ENCODE data around the gene ANKZF1. TPM values are rescaled to one million over a fixed set of nuclear protein-coding genes. Genes with fewer than 3 reads are reported as not detected.
"Not testable (repeated sequence)": the region's sequence is repeated elsewhere in the genome, so short reads cannot be mapped to it uniquely, and the experiment has no call there.

ANKZF1 gene
- total RNA-seq, 1 experiment from 2014 or later = 56.9 TPM

DNA sequence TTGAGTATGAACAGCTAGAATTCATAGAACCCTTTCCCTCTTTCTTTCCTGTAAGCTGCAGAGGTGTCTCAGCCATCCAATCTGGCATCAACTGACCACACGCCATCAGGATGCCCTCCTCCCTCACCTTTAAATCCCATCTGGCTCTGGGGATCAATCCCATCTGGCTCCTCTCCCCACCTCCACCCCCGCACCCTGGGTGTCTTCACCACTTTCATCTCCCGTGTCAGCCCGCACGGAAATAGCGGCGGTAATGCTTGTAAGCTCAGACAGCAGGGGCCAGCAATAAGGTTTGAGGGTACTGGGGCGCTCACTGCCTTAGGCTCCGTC is 22.9 kb downstream of the ANKZF1 start:
- peak; percentile 56 for DNase-seq
- Histone ChIP-seq H3K4me3 (ENCODE audit: insufficient read depth, low read depth, low read length) (peak overlapping the region; percentile 41), H3K36me3 (replicated peaks; ENCODE audit: control insufficient read depth, insufficient read depth, low read length) (peaks cover 5% of the 10 kb centered on the region), H3K27me3 (ENCODE audit: control insufficient read depth, insufficient read depth, low read length) (peaks cover 46% of the 10 kb centered on the region)

- peak; percentile 89 for DNase-seq
- peaks cover 3% of the 10 kb centered on the region for H3K36me3 ChIP-seq (replicated peaks; ENCODE audit: control insufficient read depth, insufficient read depth, low read length)
- peak within 1 kb of the TSS; percentile 43 for H3K4me3 ChIP-seq (ENCODE audit: insufficient read depth, low read depth, low read length)
- peaks cover 46% of the 10 kb centered on the region for H3K27me3 ChIP-seq (ENCODE audit: control insufficient read depth, insufficient read depth, low read length)
These were observed 23.5 kb downstream of the ANKZF1 start, which contains the start of gene TUBA4B for GRCh38 chr2:219252900-219253752. TSS of gene TUBA4B (plus strand) at chr2:219253243. CDS start at chr2:219253408, 165 bp downstream.

DNA sequence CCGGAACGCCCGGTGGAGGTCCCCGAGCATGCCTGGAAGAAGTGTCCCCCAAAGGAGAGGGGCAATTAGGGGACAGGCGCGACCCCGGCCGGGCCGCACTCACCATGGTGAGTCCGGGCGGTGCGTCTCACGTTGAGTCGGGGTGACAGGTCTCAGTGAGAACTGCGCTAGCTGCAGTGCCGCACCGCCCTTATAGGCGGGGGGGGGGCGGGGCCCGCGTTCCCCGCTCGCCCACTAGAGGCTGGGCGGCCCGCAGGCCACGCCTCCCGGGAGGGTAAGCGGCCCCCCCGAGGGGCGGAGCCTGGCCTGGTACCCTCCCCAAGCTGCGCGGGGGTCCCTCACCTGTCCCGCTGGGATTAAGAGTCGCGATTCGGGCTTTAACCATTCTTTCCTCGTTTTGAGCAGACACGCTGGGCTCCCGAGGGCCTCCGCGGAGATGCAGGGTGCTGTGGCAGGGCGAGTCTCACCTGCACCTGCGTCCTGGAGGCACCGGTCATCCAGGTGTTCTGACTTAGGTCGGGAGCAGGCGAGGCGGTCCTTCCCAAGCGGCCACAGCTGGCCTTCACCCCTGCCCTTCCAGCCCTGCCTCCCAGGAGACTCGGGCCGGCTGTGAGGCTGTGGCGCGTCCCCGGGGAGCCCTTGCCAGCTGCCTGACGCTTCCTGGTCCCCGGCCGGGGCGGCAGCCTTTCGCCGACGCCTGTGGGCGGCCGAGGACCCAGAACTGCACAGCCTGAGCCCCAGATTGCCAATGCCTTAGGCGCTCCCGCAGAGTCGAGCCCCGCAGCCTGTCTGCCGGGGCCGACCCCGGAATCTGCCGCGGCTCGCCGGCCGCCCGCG is 24.4 kb downstream of the ANKZF1 start, which contains the start of gene TUBA4A:
TSS of gene TUBA4A (minus strand) at position 166 of the 837 bp plus-strand sequence. CDS start at position 106, 60 bp downstream.
- Histone ChIP-seq H3K4me3 (ENCODE audit: insufficient read depth, low read depth, low read length) (peak within 1 kb of the TSS; percentile 43), H3K36me3 (replicated peaks; ENCODE audit: control insufficient read depth, insufficient read depth, low read length) (peaks cover 2% of the 10 kb centered on the region), H3K27me3 (ENCODE audit: control insufficient read depth, insufficient read depth, low read length) (peaks cover 46% of the 10 kb centered on the region)
- peak; percentile 100 for DNase-seq

- DNase-seq = peak; percentile 43
- H3K27me3 ChIP-seq (ENCODE audit: control insufficient read depth, insufficient read depth, low read length) = peaks cover 47% of the 10 kb centered on the region
These were observed 25.1 kb downstream of the ANKZF1 start for GRCh38 chr2:219254590-219255201.

GRCh38 chr2:219258942-219259341 is 29.3 kb downstream of the ANKZF1 start:
- not testable (repeated sequence) for H3K36me3 ChIP-seq (replicated peaks; ENCODE audit: control insufficient read depth, insufficient read depth, low read length); H3K4me3 ChIP-seq (ENCODE audit: insufficient read depth, low read depth, low read length); DNase-seq
- peaks cover 33% of the 10 kb centered on the region for H3K27me3 ChIP-seq (ENCODE audit: control insufficient read depth, insufficient read depth, low read length)

More at GRCh38 chr2:219254590-219255201, 25.1 kb downstream of the ANKZF1 start:
- H3K36me3 ChIP-seq (replicated peaks; ENCODE audit: control insufficient read depth, insufficient read depth, low read length) = peaks cover 1% of the 10 kb centered on the region
- peak overlapping the region; percentile 43; the same call in 1 of the 2 replicates for H3K4me3 ChIP-seq (ENCODE audit: insufficient read depth, low read depth, low read length)

DNA sequence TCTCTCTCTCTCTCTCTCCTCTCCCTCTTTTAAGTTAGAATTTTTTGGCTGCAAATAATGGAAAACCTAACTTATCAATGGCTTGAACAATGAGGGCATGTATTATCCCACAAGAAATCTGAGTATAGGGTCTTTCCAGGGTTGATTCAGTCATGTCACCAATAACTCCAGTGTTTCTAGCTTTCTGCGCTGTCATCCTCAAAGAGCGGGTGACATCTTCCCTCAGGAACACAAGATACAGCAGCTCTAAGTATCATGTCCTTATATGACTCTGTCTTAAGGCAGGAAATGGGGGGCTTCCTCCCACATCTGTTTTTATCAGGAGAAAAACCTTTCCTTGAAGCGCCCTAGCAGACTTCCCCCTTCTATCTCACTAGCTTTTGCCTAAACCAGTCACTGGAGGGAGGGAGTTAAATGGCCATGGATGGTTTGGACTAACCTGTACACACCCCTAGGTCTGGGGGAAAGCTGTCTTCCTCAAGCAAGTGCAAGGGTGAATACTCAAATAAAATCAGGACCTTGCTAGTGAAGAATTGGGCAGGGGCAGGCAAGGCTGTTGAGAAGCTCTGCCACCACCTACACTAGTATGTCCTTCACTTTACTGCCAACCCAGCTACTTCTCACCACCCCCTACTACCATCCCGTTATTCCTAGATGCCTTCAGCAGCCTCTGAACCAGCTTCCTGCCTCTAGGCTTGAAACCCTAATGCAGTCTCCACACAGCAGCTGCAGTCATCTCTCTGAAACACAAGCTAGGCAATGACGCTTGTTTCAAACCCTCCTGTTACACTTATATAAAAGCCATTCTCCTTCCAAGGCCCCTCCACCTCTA is 31.6 kb downstream of the ANKZF1 start:
- Histone ChIP-seq H3K36me3 (replicated peaks; ENCODE audit: control insufficient read depth, insufficient read depth, low read length) (no peaks in the 10 kb centered on the region), H3K4me3 (ENCODE audit: insufficient read depth, low read depth, low read length) (no peak overlapping the region), H3K27me3 (ENCODE audit: control insufficient read depth, insufficient read depth, low read length) (peaks cover 10% of the 10 kb centered on the region)
- no peak for DNase-seq

DNA sequence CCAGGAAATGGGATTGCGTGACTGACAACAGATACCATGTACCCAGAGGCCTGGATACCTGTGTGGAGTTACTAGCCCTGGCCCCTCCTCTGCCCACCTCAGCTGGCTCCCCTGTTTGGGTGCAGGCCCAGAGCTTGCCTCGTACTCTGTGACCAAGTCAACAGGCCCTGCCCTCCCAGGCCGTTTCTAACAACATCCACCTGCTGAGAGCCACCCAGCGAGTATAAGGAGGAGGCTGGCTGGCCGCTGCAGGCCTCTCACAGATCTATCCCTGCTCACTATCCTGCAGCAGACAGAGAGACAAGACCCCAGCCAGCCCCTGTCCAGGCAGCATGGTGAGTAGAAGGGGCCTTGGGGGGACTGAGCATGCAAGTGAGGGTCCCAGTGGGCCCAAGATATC is 36.6 kb downstream of the ANKZF1 start:
- H3K4me3 ChIP-seq (ENCODE audit: insufficient read depth, low read depth, low read length) = no peak overlapping the region
- H3K27me3 ChIP-seq (ENCODE audit: control insufficient read depth, insufficient read depth, low read length) = peaks cover 4% of the 10 kb centered on the region; the same call in 1 of the 2 replicates
- H3K36me3 ChIP-seq (replicated peaks; ENCODE audit: control insufficient read depth, insufficient read depth, low read length) = no peaks in the 10 kb centered on the region
- DNase-seq = no peak

DNA sequence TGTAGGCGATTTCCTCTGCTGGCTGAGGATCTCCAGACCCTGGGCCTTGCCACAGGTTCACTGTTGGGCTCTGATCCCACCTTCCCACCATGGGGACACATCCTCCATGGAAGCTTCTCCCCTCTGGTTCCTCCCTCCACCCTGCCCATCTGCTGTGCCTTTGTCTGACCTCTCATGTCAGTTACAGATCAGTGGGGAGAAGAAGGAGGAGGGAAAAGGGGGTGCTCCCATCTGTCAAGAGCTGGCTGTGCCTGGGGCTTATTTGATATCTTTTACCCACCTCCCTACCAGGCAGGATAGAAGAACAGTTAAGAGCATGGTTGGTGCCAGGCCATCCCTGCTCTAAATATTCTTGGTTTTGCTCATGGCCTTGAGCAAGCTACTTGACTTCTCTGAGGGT is 37.3 kb downstream of the ANKZF1 start:
- no peaks in the 10 kb centered on the region for H3K36me3 ChIP-seq (replicated peaks; ENCODE audit: control insufficient read depth, insufficient read depth, low read length)
- peak; percentile 4 for DNase-seq
- H3K27me3 ChIP-seq (ENCODE audit: control insufficient read depth, insufficient read depth, low read length) = peaks cover 2% of the 10 kb centered on the region; the same call in 1 of the 2 replicates
- no peak overlapping the region for H3K4me3 ChIP-seq (ENCODE audit: insufficient read depth, low read depth, low read length)

- Histone ChIP-seq H3K27me3 (ENCODE audit: control insufficient read depth, insufficient read depth, low read length) (peaks cover 2% of the 10 kb centered on the region; the same call in 1 of the 2 replicates), H3K4me3 (ENCODE audit: insufficient read depth, low read depth, low read length) (no peak overlapping the region), H3K36me3 (replicated peaks; ENCODE audit: control insufficient read depth, insufficient read depth, low read length) (no peaks in the 10 kb centered on the region)
- DNase-seq = no peak
These were observed 38.7 kb downstream of the ANKZF1 start for GRCh38 chr2:219268294-219268693.

DNA sequence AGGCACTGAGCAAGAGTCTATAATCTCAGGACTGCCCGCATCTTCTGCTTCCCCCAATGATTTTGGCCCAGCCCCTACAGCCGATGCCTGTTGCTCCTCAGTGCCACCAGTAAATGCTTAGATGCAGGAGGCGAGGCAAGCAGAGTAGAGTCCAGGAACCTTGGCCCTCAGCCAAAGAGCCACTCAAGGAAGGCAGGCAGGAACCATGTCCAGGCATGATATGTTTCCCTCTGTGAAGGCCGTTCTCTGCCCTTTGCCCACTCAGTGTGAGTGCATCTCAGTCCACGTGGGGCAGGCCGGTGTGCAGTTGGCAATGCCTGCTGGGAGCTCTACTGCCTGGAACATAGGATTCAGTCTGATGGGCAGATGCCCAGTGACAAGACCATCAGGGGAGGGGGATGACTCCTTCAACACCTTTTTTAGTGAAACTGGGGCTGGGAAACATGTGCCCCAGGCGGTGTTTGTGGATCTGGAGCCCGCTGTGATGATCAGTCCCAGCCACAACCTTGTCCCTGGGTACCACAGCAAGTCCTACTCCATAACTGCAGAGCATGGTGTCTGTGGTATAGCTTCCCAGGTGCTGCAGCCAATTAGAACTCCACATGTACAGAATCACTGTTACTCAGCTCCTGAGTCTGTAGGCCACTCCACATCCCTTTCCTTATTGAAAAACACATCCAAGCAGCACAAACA is 39.9 kb downstream of the ANKZF1 start:
- H3K27me3 ChIP-seq (ENCODE audit: control insufficient read depth, insufficient read depth, low read length) = peaks cover 2% of the 10 kb centered on the region; the same call in 1 of the 2 replicates
- DNase-seq = no peak
- H3K4me3 ChIP-seq (ENCODE audit: insufficient read depth, low read depth, low read length) = no peak overlapping the region
- H3K36me3 ChIP-seq (replicated peaks; ENCODE audit: control insufficient read depth, insufficient read depth, low read length) = no peaks in the 10 kb centered on the region

GRCh38 chr2:219270055-219270372 is 40.4 kb downstream of the ANKZF1 start:
- no peak overlapping the region for H3K4me3 ChIP-seq (ENCODE audit: insufficient read depth, low read depth, low read length)
- H3K36me3 ChIP-seq (replicated peaks; ENCODE audit: control insufficient read depth, insufficient read depth, low read length) = no peaks in the 10 kb centered on the region
- no peak for DNase-seq
- H3K27me3 ChIP-seq (ENCODE audit: control insufficient read depth, insufficient read depth, low read length) = peaks cover 2% of the 10 kb centered on the region; the same call in 1 of the 2 replicates

DNA sequence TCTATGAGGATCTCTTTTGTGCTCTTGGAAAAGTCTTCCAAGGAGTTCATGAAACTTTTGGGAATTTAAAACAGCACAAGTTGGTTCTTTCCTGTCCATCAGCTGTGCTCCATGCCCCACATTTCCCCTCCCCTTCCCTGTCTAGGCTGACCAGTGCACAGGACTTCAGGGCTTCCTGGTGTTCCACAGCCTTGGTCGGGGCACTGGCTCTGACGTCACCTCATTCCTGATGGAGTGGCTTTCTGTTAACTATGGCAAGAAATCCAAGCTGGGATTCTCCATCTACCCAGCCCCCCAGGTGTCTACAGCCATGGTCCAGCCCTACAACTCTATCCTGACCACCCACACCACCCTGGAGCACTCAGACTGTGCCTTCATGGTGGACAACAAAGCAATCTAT is 41.4 kb downstream of the ANKZF1 start:
- Histone ChIP-seq H3K36me3 (replicated peaks; ENCODE audit: control insufficient read depth, insufficient read depth, low read length) (no peaks in the 10 kb centered on the region), H3K27me3 (ENCODE audit: control insufficient read depth, insufficient read depth, low read length) (peaks cover 2% of the 10 kb centered on the region; the same call in 1 of the 2 replicates), H3K4me3 (ENCODE audit: insufficient read depth, low read depth, low read length) (no peak overlapping the region)
- no peak for DNase-seq

DNA sequence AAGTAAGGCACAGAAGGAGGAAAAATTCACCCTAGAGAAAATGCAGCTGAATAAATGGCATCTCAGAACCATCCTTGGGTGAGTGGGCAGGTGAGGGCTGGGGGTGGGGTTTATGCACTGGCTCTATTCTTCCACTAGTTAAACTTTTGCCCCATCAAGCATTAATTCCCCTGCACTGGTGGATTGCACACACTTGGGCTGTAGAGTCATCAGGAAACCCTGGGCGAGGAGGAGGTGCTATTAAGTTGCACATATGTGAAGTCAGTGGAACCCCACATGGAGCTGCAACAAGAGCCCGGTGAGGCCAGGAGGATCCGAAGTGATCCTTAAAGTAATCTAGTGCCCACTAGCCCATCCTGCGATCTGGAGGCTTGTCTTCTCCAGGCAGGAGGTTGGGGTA is 42.8 kb downstream of the ANKZF1 start:
- no peak overlapping the region for H3K4me3 ChIP-seq (ENCODE audit: insufficient read depth, low read depth, low read length)
- no peak for DNase-seq
- peaks cover 2% of the 10 kb centered on the region; the same call in 1 of the 2 replicates for H3K27me3 ChIP-seq (ENCODE audit: control insufficient read depth, insufficient read depth, low read length)
- no peaks in the 10 kb centered on the region for H3K36me3 ChIP-seq (replicated peaks; ENCODE audit: control insufficient read depth, insufficient read depth, low read length)
